HEK293 (cell line): Measurements from ENCODE around the gene SLC35A2.

Experiments used
- CTCF ChIA-PET: fragments of 350-600 bp; formaldehyde crosslinking; extraction: SDS; loops from one replicate; lab custom pipeline; 2021; ENCODE audit warnings: antibody characterized with exemption; lab: Yijun Ruan, JAX
- POLR2A ChIA-PET: fragments of 300-600 bp; formaldehyde crosslinking; extraction: SDS; loops from one replicate; lab custom pipeline; 2020; ENCODE audit warnings: antibody characterized with exemption, inconsistent platforms; lab: Yijun Ruan, JAX
- H3K27ac ChIP-seq: fragments of 200-500 bp; sonication (Bioruptor generic); 2 replicates; pipeline ENCODE4 v1.5.1; 2014; ENCODE audit warnings: low read depth, low read length, control low read depth, inconsistent platforms; ENCODE audit errors: extremely low read depth
- H3K36me3 ChIP-seq, 2 experiments: fragments of 200-500 bp in 1 of 2; sonication (Bioruptor generic) in 1 of 2; 1 replicate in 1 of 2; 2 replicates in 1 of 2; pipeline ENCODE4 v1.5.1; 2014 to 2017; ENCODE audit warnings: inconsistent platforms in 2 of 2, low read length in 2 of 2; ENCODE audit not compliant: control insufficient read depth in 2 of 2, insufficient read depth in 1 of 2
- H3K4me1 ChIP-seq: fragments of 200-500 bp; sonication (Bioruptor generic); 2 replicates; pipeline ENCODE4 v1.5.1; 2014; ENCODE audit warnings: mild to moderate bottlenecking, low read length, inconsistent platforms; ENCODE audit not compliant: control insufficient read depth, insufficient read depth
- H3K4me3 ChIP-seq: 2 replicates; pipeline ENCODE4 v1.5.1; 2011; ENCODE audit warnings: low read depth, mild to moderate bottlenecking, control low read depth, low read length, moderate library complexity
- H3K9me3 ChIP-seq: fragments of 200-500 bp; sonication (Bioruptor generic); 2 replicates; pipeline ENCODE4 v1.5.1; 2014; ENCODE audit warnings: low read depth, low read length, inconsistent platforms; ENCODE audit not compliant: control insufficient read depth, insufficient read depth
- AEBP2 ChIP-seq: fragments of 450-650 bp; formaldehyde crosslinking; IDR thresholded peaks from 2 replicates; pipeline ENCODE4 v1.5.1; 2016; ENCODE audit warnings: missing biosample characterization, missing genetic modification characterization, borderline replicate concordance
- GLIS2 ChIP-seq: fragments of 450-650 bp; formaldehyde crosslinking; IDR thresholded peaks from 2 replicates; pipeline ENCODE4 v1.5.1; 2016; ENCODE audit warnings: missing biosample characterization, missing genetic modification characterization
- PRDM1 ChIP-seq: fragments of 450-650 bp; formaldehyde crosslinking; IDR thresholded peaks from 2 replicates; pipeline ENCODE4; 2016; ENCODE audit warnings: missing biosample characterization, missing genetic modification characterization
- YY1 ChIP-seq: fragments of 450-650 bp; formaldehyde crosslinking; IDR thresholded peaks from 2 replicates; pipeline ENCODE4 v1.5.1; 2018; ENCODE audit warnings: missing biosample characterization, missing genetic modification characterization
- ZBTB8A ChIP-seq: fragments of 450-650 bp; formaldehyde crosslinking; IDR thresholded peaks from 2 replicates; pipeline ENCODE4 v1.5.1; 2016; ENCODE audit warnings: missing biosample characterization, missing genetic modification characterization
- ZFHX2 ChIP-seq: fragments of 450-650 bp; formaldehyde crosslinking; conservative IDR thresholded peaks from 2 replicates; pipeline ENCODE4 v1.5.1; 2016; ENCODE audit warnings: missing biosample characterization, missing genetic modification characterization
- ZNF133 ChIP-seq: fragments of 450-650 bp; formaldehyde crosslinking; IDR thresholded peaks from 2 replicates; pipeline ENCODE4 v1.5.1; 2016; ENCODE audit warnings: missing biosample characterization, missing genetic modification characterization
- ZNF239 ChIP-seq: fragments of 450-650 bp; formaldehyde crosslinking; IDR thresholded peaks from 2 replicates; pipeline ENCODE4 v1.5.1; 2016; ENCODE audit warnings: missing biosample characterization, missing genetic modification characterization
- ZNF266 ChIP-seq: fragments of 450-650 bp; formaldehyde crosslinking; IDR thresholded peaks from 2 replicates; pipeline ENCODE4 v1.5.1; 2016; ENCODE audit warnings: missing biosample characterization, missing genetic modification characterization, low read depth
- ZNF274 ChIP-seq, 2 experiments: fragments of 200-500 bp in 1 of 2; fragments of 450-650 bp in 1 of 2; sonication (Bioruptor generic) in 1 of 2; formaldehyde crosslinking in 1 of 2; IDR thresholded peaks; 2 replicates each; pipeline versions ENCODE4 v1.5.1 to v1.6.1; 2014 to 2016; ENCODE audit warnings: borderline replicate concordance in 1 of 2, inconsistent platforms in 1 of 2, low read length in 1 of 2, missing biosample characterization in 1 of 2, missing genetic modification characterization in 1 of 2
- ZNF558 ChIP-seq: fragments of 450-650 bp; formaldehyde crosslinking; IDR thresholded peaks from 2 replicates; pipeline ENCODE4 v1.5.1; 2016; ENCODE audit warnings: missing biosample characterization, missing genetic modification characterization
- ZNF561 ChIP-seq: fragments of 450-650 bp; IDR thresholded peaks from 2 replicates; pipeline ENCODE4 v1.5.1; 2018; ENCODE audit warnings: missing biosample characterization, missing genetic modification characterization, borderline replicate concordance
- ZNF585B ChIP-seq: fragments of 450-650 bp; formaldehyde crosslinking; IDR thresholded peaks from 2 replicates; pipeline ENCODE4 v1.5.1; 2016; ENCODE audit warnings: missing biosample characterization, missing genetic modification characterization
- ZNF626 ChIP-seq: fragments of 450-650 bp; sonication (Bioruptor Pico); formaldehyde crosslinking; IDR thresholded peaks from 2 replicates; pipeline ENCODE4 v1.5.1; 2018; ENCODE audit warnings: missing biosample characterization, missing genetic modification characterization, inconsistent platforms
- ZNF658 ChIP-seq: fragments of 450-650 bp; formaldehyde crosslinking; IDR thresholded peaks from 2 replicates; pipeline ENCODE4; 2016; ENCODE audit warnings: missing biosample characterization, missing genetic modification characterization
- ZNF664 ChIP-seq: fragments of 450-650 bp; formaldehyde crosslinking; IDR thresholded peaks from 2 replicates; pipeline ENCODE4 v1.5.1; 2016; ENCODE audit warnings: missing biosample characterization, missing genetic modification characterization
- ZNF792 ChIP-seq: fragments of 450-650 bp; formaldehyde crosslinking; IDR thresholded peaks from 2 replicates; pipeline ENCODE4 v1.5.1; 2016; ENCODE audit warnings: missing biosample characterization, missing genetic modification characterization
- ZSCAN23 ChIP-seq: fragments of 450-650 bp; formaldehyde crosslinking; IDR thresholded peaks from 2 replicates; pipeline ENCODE4 v1.5.1; 2016; ENCODE audit warnings: missing biosample characterization, missing genetic modification characterization
- TF ChIP-seq, protein P1 (sequence below): sonication (generic); formaldehyde crosslinking; IDR thresholded peaks from 2 replicates; pipeline ENCODE4 v1.8.1; 2022; ENCODE audit warnings: mild to moderate bottlenecking, moderate library complexity, missing genetic modification reagents

Gene SLC35A2

GRCh38 chrX:48902776-48903175, 8.7 kb downstream of the SLC35A2 start:
- Histone ChIP-seq H3K4me3 (no peak overlapping the region), H3K9me3 (no peaks in the 10 kb centered on the region), H3K36me3 (peaks cover 19 to 74% of the 10 kb centered on the region in 2 experiments; a peak in 2 of 3 replicates), H3K27ac (no peak overlapping the region), H3K4me1 (no peaks in the 10 kb centered on the region)
- ChIA-PET POLR2A (interaction anchor here (1.8 to 2.8 kb wide), 2 partner anchors 9 to 11 kb away, joined by 8 to 10 read pairs; partner anchors contain the start of gene SLC35A2), CTCF (no interaction called here)
- TF ChIP-seq ZNF133 (tag by site-specific recombination) (no peak), ZBTB8A (tag by site-specific recombination) (no peak), ZNF626 (tag by site-specific recombination) (no peak), YY1 (no peak), ZNF792 (no peak), AEBP2 (tag by site-specific recombination) (no peak), ZNF664 (tag by site-specific recombination) (no peak)

DNA sequence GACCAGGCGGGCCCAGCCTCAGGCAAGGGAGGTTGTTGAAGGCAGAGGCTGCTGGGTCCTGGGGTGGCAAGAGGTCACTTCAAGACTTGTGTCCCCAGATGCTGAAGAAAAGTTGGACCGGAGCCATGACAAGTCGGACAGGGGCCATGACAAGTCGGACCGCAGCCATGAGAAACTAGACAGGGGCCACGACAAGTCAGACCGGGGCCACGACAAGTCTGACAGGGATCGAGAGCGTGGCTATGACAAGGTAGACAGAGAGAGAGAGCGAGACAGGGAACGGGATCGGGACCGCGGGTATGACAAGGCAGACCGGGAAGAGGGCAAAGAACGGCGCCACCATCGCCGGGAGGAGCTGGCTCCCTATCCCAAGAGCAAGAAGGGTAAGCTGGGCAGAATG, 9.3 kb downstream of the SLC35A2 start:
- ChIA-PET POLR2A (interaction anchor here (0.6 to 2.8 kb wide), 3 partner anchors 10 to 149 kb away, joined by 3 to 10 read pairs (median 8); partner anchors contain the start of gene SLC35A2), CTCF (no interaction called here)
- no peak overlapping the region for H3K4me3 ChIP-seq
- H3K36me3 ChIP-seq = peaks cover 19 to 71% of the 10 kb centered on the region in 2 experiments; a peak in 2 of 3 replicates
- no peak overlapping the region for H3K27ac ChIP-seq
- no peaks in the 10 kb centered on the region for H3K9me3 ChIP-seq
- TF ChIP-seq ZNF658 (no peak), ZNF274 (IDR thresholded peaks at IDR 0.05; ENCODE audit: low read length) (no peak), ZNF274 (tag by site-specific recombination; IDR thresholded peaks at IDR 0.05; ENCODE audit: borderline replicate concordance) (no peak), ZSCAN23 (no peak), ZNF558 (tag by site-specific recombination) (no peak), ZNF561 (tag by site-specific recombination) (no peak), ZFHX2 (no peak), AEBP2 (tag by site-specific recombination) (no peak), PRDM1 (tag by site-specific recombination) (no peak), ZNF239 (no peak), GLIS2 (no peak)
- TF ChIP-seq, protein P1, sequence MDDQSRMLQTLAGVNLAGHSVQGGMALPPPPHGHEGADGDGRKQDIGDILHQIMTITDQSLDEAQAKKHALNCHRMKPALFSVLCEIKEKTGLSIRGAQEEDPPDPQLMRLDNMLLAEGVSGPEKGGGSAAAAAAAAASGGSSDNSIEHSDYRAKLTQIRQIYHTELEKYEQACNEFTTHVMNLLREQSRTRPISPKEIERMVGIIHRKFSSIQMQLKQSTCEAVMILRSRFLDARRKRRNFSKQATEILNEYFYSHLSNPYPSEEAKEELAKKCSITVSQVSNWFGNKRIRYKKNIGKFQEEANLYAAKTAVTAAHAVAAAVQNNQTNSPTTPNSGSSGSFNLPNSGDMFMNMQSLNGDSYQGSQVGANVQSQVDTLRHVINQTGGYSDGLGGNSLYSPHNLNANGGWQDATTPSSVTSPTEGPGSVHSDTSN (CRISPR knock-in tag) = no peak
- H3K4me1 ChIP-seq = no peaks in the 10 kb centered on the region

DNA sequence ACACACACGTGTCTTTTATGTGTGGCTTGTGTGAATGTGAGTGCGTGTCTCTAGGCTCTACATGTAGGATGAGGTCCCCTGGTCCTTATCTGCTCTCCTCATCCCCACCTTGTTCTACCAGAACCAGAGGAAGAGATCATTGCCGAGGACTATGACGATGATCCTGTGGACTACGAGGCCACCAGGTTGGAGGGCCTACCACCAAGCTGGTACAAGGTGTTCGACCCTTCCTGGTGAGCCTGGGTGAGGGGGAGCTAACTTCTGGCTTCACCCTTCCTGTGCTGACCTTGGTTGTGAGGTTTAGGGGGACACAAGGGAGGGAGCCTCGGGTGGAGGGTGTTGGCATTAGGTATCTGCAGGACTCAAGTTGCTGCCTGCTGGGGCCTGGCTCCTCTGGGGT, 10.4 kb downstream of the SLC35A2 start:
- TF ChIP-seq ZNF266 (tag by site-specific recombination) (no peak), ZNF585B (no peak)
- no peak overlapping the region for H3K27ac ChIP-seq
- no peaks in the 10 kb centered on the region for H3K4me1 ChIP-seq
- ChIA-PET CTCF (interaction anchor here (0.6 kb wide), 1 partner anchor 16 kb away, joined by 3 read pairs; no protein-coding TSS in a partner anchor), POLR2A (interaction anchor here (1.8 kb wide), 1 partner anchor 11 kb away, joined by 6 read pairs; the partner anchor contains the start of gene SLC35A2)
- H3K9me3 ChIP-seq = no peaks in the 10 kb centered on the region
- H3K36me3 ChIP-seq = peaks cover 19 to 64% of the 10 kb centered on the region in 2 experiments; a peak in 2 of 3 replicates
- H3K4me3 ChIP-seq = no peak overlapping the region
